ENCODE measurements around the gene MRPS6.

Gene MRPS6

DNA sequence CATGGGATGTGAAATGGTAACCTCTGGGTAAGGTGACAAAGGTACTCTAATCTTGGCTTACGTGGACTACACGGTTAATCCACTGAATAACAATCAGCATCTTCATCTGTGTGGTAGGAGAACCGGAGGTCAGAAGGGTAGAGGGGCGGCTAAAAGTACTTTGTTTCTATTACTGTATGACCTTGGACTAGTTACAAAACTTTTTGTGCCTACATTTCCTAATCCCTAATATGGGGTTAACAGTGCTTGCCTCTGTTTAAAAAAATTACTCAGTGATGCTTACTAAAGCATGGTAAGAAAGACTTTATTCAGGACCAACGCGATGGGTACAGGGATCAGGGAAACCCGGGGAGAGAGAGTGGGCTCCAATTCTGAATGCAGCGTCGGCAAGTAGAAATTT, 1.7 kb upstream of the MRPS6 start:
- DNase-seq (ENCODE audit: low read depth): no peak
- TF ChIP-seq, protein P1, sequence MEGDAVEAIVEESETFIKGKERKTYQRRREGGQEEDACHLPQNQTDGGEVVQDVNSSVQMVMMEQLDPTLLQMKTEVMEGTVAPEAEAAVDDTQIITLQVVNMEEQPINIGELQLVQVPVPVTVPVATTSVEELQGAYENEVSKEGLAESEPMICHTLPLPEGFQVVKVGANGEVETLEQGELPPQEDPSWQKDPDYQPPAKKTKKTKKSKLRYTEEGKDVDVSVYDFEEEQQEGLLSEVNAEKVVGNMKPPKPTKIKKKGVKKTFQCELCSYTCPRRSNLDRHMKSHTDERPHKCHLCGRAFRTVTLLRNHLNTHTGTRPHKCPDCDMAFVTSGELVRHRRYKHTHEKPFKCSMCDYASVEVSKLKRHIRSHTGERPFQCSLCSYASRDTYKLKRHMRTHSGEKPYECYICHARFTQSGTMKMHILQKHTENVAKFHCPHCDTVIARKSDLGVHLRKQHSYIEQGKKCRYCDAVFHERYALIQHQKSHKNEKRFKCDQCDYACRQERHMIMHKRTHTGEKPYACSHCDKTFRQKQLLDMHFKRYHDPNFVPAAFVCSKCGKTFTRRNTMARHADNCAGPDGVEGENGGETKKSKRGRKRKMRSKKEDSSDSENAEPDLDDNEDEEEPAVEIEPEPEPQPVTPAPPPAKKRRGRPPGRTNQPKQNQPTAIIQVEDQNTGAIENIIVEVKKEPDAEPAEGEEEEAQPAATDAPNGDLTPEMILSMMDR (conservative IDR thresholded peaks at IDR 0.05; ENCODE audit: low read length): no peak
- no peak overlapping the region for H3K4me3 ChIP-seq (ENCODE audit: low read length)

DNA sequence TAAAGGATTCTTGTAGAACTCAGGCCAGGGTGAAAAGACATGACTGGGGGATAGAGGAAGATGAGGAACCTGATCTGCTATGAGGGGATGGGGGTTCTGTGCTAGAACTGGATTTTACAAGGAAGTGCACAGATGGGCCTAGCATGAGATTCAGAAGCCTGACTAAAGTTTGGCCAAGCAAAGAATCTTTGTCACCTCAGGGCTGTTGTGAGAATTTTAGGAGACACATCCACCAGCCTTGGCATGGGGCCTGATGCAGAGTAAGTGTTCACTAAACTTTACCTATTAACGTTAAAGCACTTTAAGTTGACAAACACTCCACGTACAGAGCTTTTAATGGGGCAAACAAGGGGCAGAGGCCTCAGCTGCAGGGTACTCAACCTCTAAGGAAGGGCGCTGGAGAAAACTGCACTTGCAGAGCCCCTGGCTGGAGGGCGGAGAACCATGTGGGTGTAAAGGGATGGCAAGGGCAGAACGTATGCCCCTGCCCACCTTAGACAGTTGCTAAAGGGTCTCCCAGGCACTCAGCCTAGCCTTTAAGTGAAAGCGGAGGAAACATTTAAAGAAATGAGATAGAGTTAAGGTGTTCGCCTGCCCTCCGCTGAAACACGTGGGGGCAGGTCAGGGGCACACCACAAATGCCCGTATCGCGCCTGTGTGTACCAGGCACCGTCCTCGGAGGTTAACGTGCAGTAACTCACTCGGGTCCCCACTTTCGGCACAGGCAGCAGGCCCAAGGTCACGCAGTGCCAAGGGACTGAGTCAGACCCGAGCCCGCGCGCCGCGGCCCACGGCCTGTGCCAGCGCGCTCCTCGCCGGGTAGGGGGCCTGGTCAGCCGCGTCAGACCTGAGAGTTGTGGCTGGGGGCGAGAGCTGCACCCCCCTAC, 990 bp upstream of the MRPS6 start:
- TF ChIP-seq, protein P1 (conservative IDR thresholded peaks at IDR 0.05; ENCODE audit: low read length): no peak
- peak; percentile 15 for DNase-seq (ENCODE audit: low read depth)
- peak overlapping the region; percentile 55 for H3K4me3 ChIP-seq (ENCODE audit: low read length)

DNA sequence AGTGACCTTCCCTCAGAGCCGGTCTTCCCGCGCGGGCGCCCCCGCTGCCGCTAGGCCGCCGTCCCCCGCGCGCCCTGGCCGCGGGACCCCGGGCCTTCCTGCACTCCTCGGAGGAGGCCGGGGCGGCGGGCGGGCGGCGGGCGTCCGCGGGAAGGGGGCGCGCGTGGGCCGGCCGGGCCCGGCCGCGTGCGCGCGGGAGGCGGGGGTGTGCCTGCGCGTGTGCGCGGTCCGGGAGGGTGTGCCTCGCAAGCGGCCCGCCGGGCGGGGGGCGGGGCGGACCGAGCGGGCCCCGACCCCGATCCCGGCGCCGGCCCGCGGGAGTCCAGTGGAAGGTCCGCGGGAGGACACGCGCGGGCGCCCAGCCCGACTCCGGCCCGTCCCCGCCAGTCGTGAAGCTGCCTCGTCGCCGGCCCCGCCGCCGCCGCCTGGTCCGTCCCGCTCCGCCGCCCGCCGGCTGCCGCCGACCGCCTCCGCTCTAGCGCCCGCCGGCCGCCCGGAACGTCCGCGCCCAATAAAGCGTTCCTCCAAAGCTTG, 438 bp downstream of the MRPS6 start:
- TF ChIP-seq, protein P1 (conservative IDR thresholded peaks at IDR 0.05; ENCODE audit: low read length): no peak
- peak; percentile 26 for DNase-seq (ENCODE audit: low read depth)

DNA sequence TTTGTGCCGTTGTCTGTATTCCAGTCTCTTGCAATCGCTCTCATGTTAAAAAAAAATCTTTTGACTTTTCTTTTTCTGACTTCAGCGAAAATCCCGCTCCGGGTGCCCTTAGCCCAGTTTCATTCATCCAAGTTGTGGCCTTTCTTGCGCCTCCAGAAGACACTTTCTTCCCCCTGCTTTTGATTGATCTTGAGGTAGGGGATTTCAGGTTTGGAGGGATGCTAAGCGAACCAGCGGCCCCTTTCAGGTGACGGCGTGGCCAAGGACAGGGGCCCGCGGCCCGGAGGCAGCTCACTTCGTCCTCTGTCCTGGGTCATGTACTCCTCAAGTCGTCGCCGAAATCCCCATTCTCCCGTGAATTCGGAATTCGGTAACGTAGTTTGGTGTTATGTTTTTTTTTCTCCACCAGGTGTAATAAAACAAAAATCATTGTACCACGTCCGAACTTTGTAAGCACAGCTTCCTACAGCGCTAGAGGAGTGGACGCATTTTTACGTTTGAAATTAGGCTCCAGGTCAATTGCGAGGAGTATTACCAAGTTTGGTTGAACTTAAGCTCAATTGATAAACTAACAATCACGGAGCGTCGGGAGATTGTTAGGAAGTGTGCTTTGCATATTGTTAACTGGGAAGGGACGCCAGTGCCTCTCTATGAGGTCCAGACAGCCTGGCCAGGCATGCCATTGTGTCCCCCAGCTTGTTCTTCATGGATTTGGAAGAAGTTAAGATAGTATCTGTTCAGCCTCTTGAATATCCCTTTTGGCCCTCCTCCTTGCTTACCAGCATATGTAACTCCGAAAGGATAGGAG, 1.1 kb downstream of the MRPS6 start:
- H3K4me3 ChIP-seq (ENCODE audit: low read length): peak overlapping the region; percentile 71
- DNase-seq (ENCODE audit: low read depth): no peak
- TF ChIP-seq, protein P1 (conservative IDR thresholded peaks at IDR 0.05; ENCODE audit: low read length): peak; percentile 10; the same call in 1 of the 2 replicates

More for the DNA sequence above, 438 bp downstream of the MRPS6 start:
- peak overlapping the region; percentile 80 for H3K4me3 ChIP-seq (ENCODE audit: low read length)

DNA sequence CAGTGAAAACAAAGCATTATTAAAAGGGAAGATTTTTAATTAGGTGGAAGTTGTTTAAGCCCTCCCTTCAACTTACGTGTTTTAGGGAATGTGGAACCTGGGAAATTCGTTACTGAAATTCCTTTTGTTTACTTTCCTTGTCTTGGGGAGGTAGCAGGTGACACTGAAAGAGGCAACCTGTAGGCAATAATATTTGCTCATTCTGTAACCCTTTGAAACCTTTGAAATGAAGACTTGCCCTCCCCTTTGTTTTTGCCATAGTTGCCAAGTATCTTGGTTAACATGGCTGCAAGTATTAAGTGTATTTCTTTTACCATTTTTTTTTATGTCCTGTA, 1.7 kb downstream of the MRPS6 start:
- DNase-seq (ENCODE audit: low read depth): no peak
- H3K4me3 ChIP-seq (ENCODE audit: low read length): peak overlapping the region; percentile 71
- TF ChIP-seq, protein P1 (conservative IDR thresholded peaks at IDR 0.05; ENCODE audit: low read length): no peak

DNA sequence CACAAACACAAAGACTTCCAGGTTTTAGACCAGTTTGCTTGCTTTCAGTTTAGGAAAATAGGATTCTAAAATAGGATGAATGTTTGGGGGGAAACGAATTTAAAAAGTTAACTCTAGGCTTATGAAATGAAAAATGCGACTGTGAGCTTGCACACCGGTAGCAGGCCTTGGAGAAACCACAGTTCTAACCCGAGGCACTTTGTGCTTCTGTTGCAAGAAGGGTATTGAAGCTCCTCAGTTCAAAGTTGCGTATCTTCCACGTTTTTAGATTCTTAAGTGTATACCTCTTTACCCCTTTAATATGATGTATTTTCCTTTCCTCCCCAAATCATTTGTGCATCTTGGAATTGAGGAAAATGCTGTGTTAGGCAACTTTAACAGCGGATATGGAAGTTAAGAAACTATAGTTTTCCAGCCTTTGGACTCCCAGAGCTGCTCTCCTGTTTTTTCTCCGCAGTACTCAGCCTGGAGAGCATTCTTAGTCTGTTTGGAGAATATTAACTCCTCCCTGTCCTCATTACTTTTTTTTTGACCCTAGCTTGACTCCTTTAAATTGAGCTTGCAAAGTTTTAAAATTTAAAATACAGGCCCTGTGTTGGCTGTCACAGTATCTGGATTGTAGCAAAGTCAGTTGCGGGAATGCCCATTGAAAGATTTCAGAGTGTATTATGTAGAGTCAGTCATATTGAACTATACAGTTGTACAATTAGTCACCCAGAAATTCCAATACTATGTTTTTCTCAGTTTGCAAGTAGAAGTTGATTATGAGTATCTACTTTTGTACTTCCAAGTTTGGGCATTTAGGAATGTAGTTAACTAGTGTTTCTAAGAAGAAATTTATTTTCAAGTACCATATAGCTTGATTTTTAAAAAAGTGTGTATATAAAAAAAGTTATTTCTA, 2.6 kb downstream of the MRPS6 start:
- no peak overlapping the region for H3K4me3 ChIP-seq (ENCODE audit: low read length)
- TF ChIP-seq, protein P1 (conservative IDR thresholded peaks at IDR 0.05; ENCODE audit: low read length): no peak
- no peak for DNase-seq (ENCODE audit: low read depth)

Measured in AG10803 (cell line).